NCI-H128 (cell line): ENCODE data around the gene XIRP1.
"Not testable (repeated sequence)": the region's sequence is repeated elsewhere in the genome, so short reads cannot be mapped to it uniquely, and the experiment has no call there.

Experiments
- DNase-seq: peaks from one replicate; lab custom pipeline; 2025; ENCODE audit not compliant: unreplicated experiment; lab: John Stamatoyannopoulos, UW

The XIRP1 gene

GRCh38 chr3:39185959-39186691 is 6.3 kb downstream of the XIRP1 start:
- no peak for DNase-seq

- DNase-seq: no peak
These were observed 7.0 kb downstream of the XIRP1 start for GRCh38 chr3:39185326-39185958.

GRCh38 chr3:39184968-39185285 is 7.5 kb downstream of the XIRP1 start:
- no peak for DNase-seq

GRCh38 chr3:39184081-39184967 is 8.1 kb downstream of the XIRP1 start:
- no peak for DNase-seq

- DNase-seq: no peak
These were observed 8.9 kb downstream of the XIRP1 start for GRCh38 chr3:39183211-39184080.

GRCh38 chr3:39181408-39182335 is 10.7 kb downstream of the XIRP1 start:
- no peak for DNase-seq

- peak; percentile 76 for DNase-seq
These were observed 11.6 kb downstream of the XIRP1 start for GRCh38 chr3:39180546-39181346.

GRCh38 chr3:39180183-39180545 is 12.2 kb downstream of the XIRP1 start:
- no peak for DNase-seq

GRCh38 chr3:39178553-39178952 is 13.8 kb downstream of the XIRP1 start:
- DNase-seq: no peak

- DNase-seq: peak; percentile 3
These were observed 14.6 kb downstream of the XIRP1 start for GRCh38 chr3:39177708-39178332.

- DNase-seq: no peak
These were observed 16.2 kb downstream of the XIRP1 start for GRCh38 chr3:39176025-39176714.

- DNase-seq: no peak
These were observed 18.9 kb downstream of the XIRP1 start for GRCh38 chr3:39173318-39174125.

- DNase-seq: no peak
These were observed 20.5 kb downstream of the XIRP1 start for GRCh38 chr3:39171860-39172259.

GRCh38 chr3:39170877-39171276 is 21.5 kb downstream of the XIRP1 start:
- DNase-seq: not testable (repeated sequence)

GRCh38 chr3:39170461-39170860 is 21.9 kb downstream of the XIRP1 start:
- no peak for DNase-seq

- no peak for DNase-seq
These were observed 22.7 kb downstream of the XIRP1 start for GRCh38 chr3:39169712-39170111.

GRCh38 chr3:39168156-39168780 is 24.1 kb downstream of the XIRP1 start:
- DNase-seq: no peak
